Common myeloid progenitor, CD34-positive (primary cell): ENCODE data around the gene GMCL1.
A peak's percentile ranks its signal among the peaks of the same experiment; 100 is the strongest.

ENCODE experiments used
- CTCF ChIA-PET: fragments of 350-600 bp; sonication (Branson Sonifier 250); formaldehyde crosslinking; loops from one replicate; lab custom pipeline; 2021; ENCODE audit warnings: antibody characterized with exemption; lab: Charles Lee
- POLR2A ChIA-PET: fragments of 350-600 bp; sonication (Branson Sonifier 250); formaldehyde crosslinking; loops from one replicate; lab custom pipeline; 2021; ENCODE audit warnings: antibody characterized with exemption; lab: Charles Lee
- DNase-seq, 3 donors: peaks; one replicate each; pipeline versions ENCODE4 v3.0.0 to v3.0.0-alpha.2; 2013
- H3K27ac ChIP-seq, 2 experiments: 1 replicate in 1 of 2; 2 replicates in 1 of 2; pipeline ENCODE4 v1.7.0; 2013; ENCODE audit warnings: inconsistent platforms in 2 of 2, low read length in 2 of 2, mild to moderate bottlenecking in 2 of 2, low read depth in 1 of 2, moderate library complexity in 1 of 2; ENCODE audit not compliant: severe bottlenecking in 2 of 2, insufficient read depth in 1 of 2, poor library complexity in 1 of 2
- H3K27me3 ChIP-seq, 5 experiments: replicated peaks in 2 of 5; 1 replicate in 3 of 5; 2 replicates in 2 of 5; pipeline versions ENCODE4 v1.6.1 to v1.7.0; 2013; ENCODE audit warnings: low read length in 4 of 5, mild to moderate bottlenecking in 2 of 5, moderate library complexity in 2 of 5, inconsistent platforms in 1 of 5; ENCODE audit not compliant: insufficient read depth in 5 of 5, control insufficient read depth in 4 of 5
- H3K36me3 ChIP-seq, 4 experiments: 1 replicate in 2 of 4; 2 replicates in 2 of 4; pipeline versions ENCODE4 v1.6.1 to v1.7.0; 2013; ENCODE audit warnings: low read length in 3 of 4, control low read depth in 1 of 4, mild to moderate bottlenecking in 1 of 4; ENCODE audit not compliant: control insufficient read depth in 4 of 4, insufficient read depth in 4 of 4
- H3K4me1 ChIP-seq, 4 experiments: 1 replicate in 3 of 4; 2 replicates in 1 of 4; pipeline versions ENCODE4 v1.6.1 to v1.7.1; 2013; ENCODE audit warnings: low read length in 3 of 4, mild to moderate bottlenecking in 3 of 4, control low read depth in 1 of 4, inconsistent platforms in 1 of 4, moderate library complexity in 1 of 4; ENCODE audit not compliant: control insufficient read depth in 4 of 4, insufficient read depth in 4 of 4; ENCODE audit errors: control extremely low read depth in 1 of 4
- H3K4me3 ChIP-seq, 7 experiments: 1 replicate in 4 of 7; 2 replicates in 3 of 7; pipeline versions ENCODE4 v1.5.1 to v1.7.0; 2013; ENCODE audit warnings: mild to moderate bottlenecking in 7 of 7, low read length in 6 of 7, moderate library complexity in 6 of 7, inconsistent platforms in 2 of 7, low read depth in 2 of 7, control low read depth in 1 of 7; ENCODE audit not compliant: insufficient read depth in 4 of 7, control insufficient read depth in 1 of 7; ENCODE audit errors: extremely low read depth in 1 of 7
- H3K9me3 ChIP-seq, 5 experiments: 1 replicate in 4 of 5; 2 replicates in 1 of 5; pipeline versions ENCODE4 v1.6.1 to v1.7.1; 2013; ENCODE audit warnings: low read length in 4 of 5, mild to moderate bottlenecking in 2 of 5, inconsistent platforms in 1 of 5, low read depth in 1 of 5, moderate library complexity in 1 of 5; ENCODE audit not compliant: control insufficient read depth in 4 of 5, insufficient read depth in 2 of 5; ENCODE audit errors: control extremely low read depth in 1 of 5
- WGBS: methylation state at CpG from one replicate; pipeline ENCODE4 v1.1.5; 2013; ENCODE audit not compliant: insufficient coverage; 5-methylcytosine and 5-hydroxymethylcytosine counted together

GMCL1 gene

DNA sequence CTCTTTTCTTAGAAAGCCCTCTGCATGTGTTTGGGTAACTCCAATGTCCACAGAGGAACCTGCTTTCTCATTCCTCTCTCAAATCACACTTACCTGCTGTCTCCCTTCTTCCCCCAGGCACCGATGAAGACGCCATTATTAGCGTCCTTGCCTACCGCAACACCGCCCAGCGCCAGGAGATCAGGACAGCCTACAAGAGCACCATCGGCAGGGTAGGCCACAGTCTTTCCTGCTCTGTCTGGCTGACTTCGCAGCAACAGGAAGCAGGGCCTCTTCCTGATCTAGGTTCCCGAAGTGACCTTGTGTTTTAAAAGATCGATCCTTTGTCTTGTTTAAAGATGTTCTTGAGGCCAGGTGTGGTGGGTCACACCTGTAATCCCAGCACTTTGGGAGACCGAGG, 25.0 kb upstream of the GMCL1 start:
- H3K4me3 ChIP-seq: peak overlapping the region in 3 of 7 experiments; percentile 3 to 56 (median 28)
- no peaks in the 10 kb centered on the region for H3K9me3 ChIP-seq
- 9% methylated on average over 8 of the region's 11 CpGs for WGBS
- peak in 2 of 3 donors; percentile 29 to 49 for DNase-seq
- no peaks in the 10 kb centered on the region for H3K27me3 ChIP-seq
- no peak overlapping the region for H3K27ac ChIP-seq
- peaks cover 0 to 18% (median 10%) of the 10 kb centered on the region in 4 experiments for H3K36me3 ChIP-seq
- CTCF ChIA-PET: interaction anchor here (0.6 to 6.4 kb wide), 5 partner anchors 9 to 1038 kb away, joined by 3 to 56 read pairs (median 4); no protein-coding TSS in a partner anchor
- peaks cover 10 to 47% (median 21%) of the 10 kb centered on the region in 4 experiments for H3K4me1 ChIP-seq
- POLR2A ChIA-PET: no interaction called here

DNA sequence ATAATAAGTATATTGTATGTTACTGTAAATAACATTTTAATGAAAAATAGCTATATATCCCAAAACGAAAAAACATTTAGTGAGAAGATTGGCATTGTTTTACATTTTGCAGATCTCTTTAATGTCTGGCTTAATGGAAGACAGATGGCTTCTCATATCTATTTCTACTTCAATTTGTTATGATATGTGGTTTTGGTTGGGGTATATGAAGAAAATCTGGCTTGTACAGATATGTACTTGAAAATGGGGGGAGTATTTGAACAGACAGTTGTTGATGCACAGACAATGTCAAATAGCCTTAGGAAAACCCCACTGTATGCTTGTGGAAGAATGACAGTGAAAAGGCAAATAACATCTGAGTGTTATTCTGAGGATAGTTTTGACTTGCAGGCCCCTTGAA, 23.6 kb upstream of the GMCL1 start:
- H3K36me3 ChIP-seq: peaks cover 0 to 29% (median 11%) of the 10 kb centered on the region in 4 experiments
- H3K27ac ChIP-seq: no peak overlapping the region
- no peaks in the 10 kb centered on the region for H3K27me3 ChIP-seq
- H3K4me3 ChIP-seq: no peak overlapping the region
- ChIA-PET POLR2A (no interaction called here), CTCF (interaction anchor here (1.3 to 6.4 kb wide), 6 partner anchors 11 to 82 kb away, joined by 3 to 56 read pairs (median 5); no protein-coding TSS in a partner anchor)
- WGBS: no CpG with 5 or more reads among the region's 1 CpG
- no peaks in the 10 kb centered on the region for H3K9me3 ChIP-seq
- H3K4me1 ChIP-seq: peaks cover 4 to 33% (median 15%) of the 10 kb centered on the region in 4 experiments
- peak in 2 of 3 donors; percentile 21 to 53 for DNase-seq

DNA sequence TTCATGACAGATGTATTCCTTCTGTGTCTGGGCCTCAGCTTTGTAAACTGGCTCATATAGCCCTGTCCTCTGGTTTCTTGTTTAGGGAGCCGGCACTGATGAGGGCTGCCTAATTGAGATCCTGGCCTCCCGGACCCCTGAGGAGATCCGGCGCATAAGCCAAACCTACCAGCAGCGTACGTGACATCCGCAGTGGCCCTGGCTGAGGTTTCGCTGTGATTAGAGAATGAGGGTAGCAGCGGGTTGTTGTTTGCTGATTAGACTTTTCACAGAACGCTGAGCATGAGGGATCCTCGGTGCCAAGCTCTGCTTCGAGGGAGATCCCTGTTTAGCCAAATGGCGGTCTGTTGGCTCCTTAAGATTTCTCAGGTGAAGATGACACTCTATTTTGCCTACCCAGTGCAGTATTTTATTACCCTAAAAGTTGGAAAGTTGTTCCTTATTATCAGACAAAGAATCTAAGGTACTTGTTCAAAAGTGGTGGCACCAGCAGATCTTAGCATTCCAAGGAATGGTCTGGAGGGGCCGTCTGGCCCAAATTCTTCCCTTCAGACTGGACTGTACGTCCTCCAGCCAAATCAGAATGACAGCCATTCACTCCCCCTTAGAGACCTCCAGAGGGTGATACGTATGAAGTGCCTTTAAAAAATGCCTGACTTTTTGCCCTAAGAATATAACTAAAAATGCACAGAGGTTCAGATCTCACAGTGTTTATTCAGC, 21.5 kb upstream of the GMCL1 start:
- H3K4me3 ChIP-seq: no peak overlapping the region

DNA sequence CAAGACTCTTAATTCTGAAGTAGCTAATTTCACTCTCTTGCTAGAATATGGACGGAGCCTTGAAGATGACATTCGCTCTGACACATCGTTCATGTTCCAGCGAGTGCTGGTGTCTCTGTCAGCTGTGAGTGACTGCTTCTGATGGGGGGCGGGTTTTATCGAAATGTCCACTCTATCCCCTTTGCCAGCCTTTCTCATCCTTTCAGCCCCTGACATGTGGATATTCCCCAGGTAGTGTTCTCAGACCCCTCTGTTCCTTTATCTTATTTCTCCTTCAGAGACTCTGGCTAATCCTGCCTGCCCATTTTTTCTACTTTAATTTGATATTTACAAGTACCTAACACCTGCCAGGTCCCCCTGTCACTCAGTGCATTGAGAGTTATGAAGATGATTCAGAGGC, 18.9 kb upstream of the GMCL1 start:
- H3K27ac ChIP-seq: no peak overlapping the region
- ChIA-PET POLR2A (no interaction called here), CTCF (interaction anchor here (0.7 to 2.2 kb wide), 4 partner anchors 8 to 87 kb away, joined by 3 to 13 read pairs (median 4); no protein-coding TSS in a partner anchor)
- H3K36me3 ChIP-seq: peaks cover 10 to 59% (median 23%) of the 10 kb centered on the region in 4 experiments
- peaks cover 0 to 2% (median 0%) of the 10 kb centered on the region in 5 experiments for H3K9me3 ChIP-seq
- H3K4me1 ChIP-seq: no peaks in the 10 kb centered on the region
- no peak overlapping the region for H3K4me3 ChIP-seq
- 95% methylated on average over 6 of the region's 6 CpGs for WGBS
- no peak for DNase-seq
- H3K27me3 ChIP-seq: no peaks in the 10 kb centered on the region

More for the DNA sequence above, 21.5 kb upstream of the GMCL1 start:
- DNase-seq: no peak
- no peaks in the 10 kb centered on the region for H3K27me3 ChIP-seq
- no peak overlapping the region for H3K27ac ChIP-seq
- peaks cover 4 to 19% (median 10%) of the 10 kb centered on the region in 4 experiments for H3K4me1 ChIP-seq
- no peaks in the 10 kb centered on the region for H3K9me3 ChIP-seq
- ChIA-PET CTCF (interaction anchor here (0.7 to 3.2 kb wide), 4 partner anchors 8 to 84 kb away, joined by 3 to 10 read pairs (median 6); no protein-coding TSS in a partner anchor), POLR2A (interaction anchor here (1.3 kb wide), 1 partner anchor 9 kb away, joined by 3 read pairs; no protein-coding TSS in a partner anchor)
- peaks cover 10 to 46% (median 20%) of the 10 kb centered on the region in 4 experiments for H3K36me3 ChIP-seq
- WGBS: 97% methylated on average over 15 of the region's 16 CpGs

DNA sequence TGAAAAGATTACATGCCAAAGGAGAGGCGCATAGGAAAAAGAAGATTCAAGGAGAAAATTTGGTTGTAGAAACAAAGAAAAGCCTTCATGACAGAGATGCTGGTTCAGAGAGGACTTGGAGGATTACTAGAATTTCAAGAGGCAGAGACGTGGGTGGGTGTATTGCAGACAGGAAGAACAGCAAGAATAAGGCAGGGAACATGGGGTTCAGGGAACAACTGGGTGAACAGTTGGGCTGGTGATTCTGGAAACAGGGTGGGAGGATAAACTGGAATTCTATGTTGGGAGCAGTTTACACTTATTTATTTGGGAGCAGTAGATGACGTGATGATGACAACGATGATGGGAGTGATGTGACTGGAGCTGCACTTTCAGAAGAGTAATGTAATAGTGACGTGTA, 18.4 kb upstream of the GMCL1 start:
- Histone ChIP-seq H3K27ac (no peak overlapping the region), H3K9me3 (peaks cover 0 to 2% (median 0%) of the 10 kb centered on the region in 5 experiments), H3K36me3 (peaks cover 10 to 59% (median 23%) of the 10 kb centered on the region in 4 experiments), H3K4me3 (no peak overlapping the region), H3K4me1 (peaks cover 0 to 3% (median 0%) of the 10 kb centered on the region in 4 experiments), H3K27me3 (no peaks in the 10 kb centered on the region)
- no peak for DNase-seq
- ChIA-PET POLR2A (interaction anchor here (0.7 kb wide), 1 partner anchor 1463 kb away, joined by 3 read pairs; no protein-coding TSS in a partner anchor), CTCF (interaction anchor here (1.1 to 10.8 kb wide), 6 partner anchors 8 to 95 kb away, joined by 3 to 164 read pairs (median 9); no protein-coding TSS in a partner anchor)
- 96% methylated on average over 4 of the region's 5 CpGs for WGBS

DNA sequence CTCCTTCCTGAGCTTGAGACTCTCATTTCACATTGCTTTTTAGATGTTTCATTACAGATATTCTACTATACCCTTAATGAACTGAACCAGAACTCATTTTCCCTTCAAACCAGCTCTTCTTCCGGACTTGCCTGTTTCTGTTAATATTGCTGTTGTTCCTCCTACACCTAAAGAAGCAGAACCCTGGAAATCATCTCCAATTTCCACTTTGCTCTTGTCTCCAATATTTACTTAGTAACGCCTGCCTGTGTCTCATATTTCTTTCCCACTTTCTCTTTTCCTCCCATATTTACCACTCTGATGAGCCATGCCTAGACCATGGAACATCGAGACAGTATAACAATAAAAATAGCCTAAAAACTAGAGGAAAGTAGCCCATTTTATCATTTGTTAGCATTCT, 17.9 kb upstream of the GMCL1 start:
- CTCF ChIA-PET: interaction anchor here (1.1 to 10.8 kb wide), 4 partner anchors 11 to 96 kb away, joined by 3 to 164 read pairs (median 10); no protein-coding TSS in a partner anchor
- Histone ChIP-seq H3K4me3 (no peak overlapping the region), H3K27me3 (no peaks in the 10 kb centered on the region), H3K4me1 (peaks cover 0 to 3% (median under 1%) of the 10 kb centered on the region in 4 experiments), H3K36me3 (peaks cover 10 to 54% (median 20%) of the 10 kb centered on the region in 4 experiments), H3K27ac (no peak overlapping the region), H3K9me3 (peaks cover 0 to 2% (median 0%) of the 10 kb centered on the region in 5 experiments)
- 100% methylated on average over 2 of the region's 3 CpGs for WGBS
- POLR2A ChIA-PET: interaction anchor here (0.7 kb wide), 1 partner anchor 1464 kb away, joined by 3 read pairs; no protein-coding TSS in a partner anchor
- no peak for DNase-seq
